Measurements from ENCODE around the gene LILRB3.
"Not testable (repeated sequence)": the region's sequence is repeated elsewhere in the genome, so short reads cannot be mapped to it uniquely, and the experiment has no call there.

Gene LILRB3

GRCh38 chr19:54193011-54193410 lies 29.8 kb downstream of the LILRB3 start:
- DNase-seq, result no peak
- TF ChIP-seq GATA1 (IDR thresholded peaks at IDR 0.05; ENCODE audit: low read depth, low read length), result no peak
- TF ChIP-seq POLR2A (IDR thresholded peaks at IDR 0.05; ENCODE audit: low read length), result no peak

GRCh38 chr19:54191811-54192453 lies 30.9 kb downstream of the LILRB3 start:
- DNase-seq, result no peak
- TF ChIP-seq POLR2A (IDR thresholded peaks at IDR 0.05; ENCODE audit: low read length) (no peak), GATA1 (IDR thresholded peaks at IDR 0.05; ENCODE audit: low read depth, low read length) (no peak)

- peak; percentile 94 to 97 for DNase-seq
- no peak for TF ChIP-seq GATA1 (IDR thresholded peaks at IDR 0.05; ENCODE audit: low read depth, low read length)
- TF ChIP-seq POLR2A (IDR thresholded peaks at IDR 0.05; ENCODE audit: low read length), result peak; percentile 53
These were observed 31.6 kb downstream of the LILRB3 start, which contains the start of gene TSEN34 for GRCh38 chr19:54191011-54191810. Gene TSEN34 (plus strand): TSS chr19:54191308. CDS start chr19:54191365, 57 bp downstream.

- peak; percentile 100 for DNase-seq
- TF ChIP-seq POLR2A (IDR thresholded peaks at IDR 0.05; ENCODE audit: low read length) (peak; percentile 7), GATA1 (IDR thresholded peaks at IDR 0.05; ENCODE audit: low read depth, low read length) (no peak)
These were observed 32.2 kb downstream of the LILRB3 start for GRCh38 chr19:54190503-54191010.

- peak; percentile 100 for DNase-seq
- TF ChIP-seq POLR2A (IDR thresholded peaks at IDR 0.05; ENCODE audit: low read length), result peak; percentile 46
- TF ChIP-seq GATA1 (IDR thresholded peaks at IDR 0.05; ENCODE audit: low read depth, low read length), result no peak
These were observed 32.9 kb downstream of the LILRB3 start for GRCh38 chr19:54189735-54190502.

- DNase-seq, result no peak
- TF ChIP-seq GATA1 (IDR thresholded peaks at IDR 0.05; ENCODE audit: low read depth, low read length), result no peak
- TF ChIP-seq POLR2A (IDR thresholded peaks at IDR 0.05; ENCODE audit: low read length), result no peak
These were observed 33.6 kb downstream of the LILRB3 start, which contains the start of gene MBOAT7 for GRCh38 chr19:54189145-54189734. Gene MBOAT7 (minus strand): TSS chr19:54189580. CDS start chr19:54188508, 1,072 bp downstream.

- peak; percentile 62 to 69 for DNase-seq
- no peak for TF ChIP-seq POLR2A (IDR thresholded peaks at IDR 0.05; ENCODE audit: low read length)
- no peak for TF ChIP-seq GATA1 (IDR thresholded peaks at IDR 0.05; ENCODE audit: low read depth, low read length)
These were observed 34.5 kb downstream of the LILRB3 start for GRCh38 chr19:54188215-54188871.

GRCh38 chr19:54186934-54187381 lies 35.8 kb downstream of the LILRB3 start:
- DNase-seq, result no peak
- TF ChIP-seq POLR2A (IDR thresholded peaks at IDR 0.05; ENCODE audit: low read length) (no peak), GATA1 (IDR thresholded peaks at IDR 0.05; ENCODE audit: low read depth, low read length) (no peak)

GRCh38 chr19:54186351-54186750 lies 36.5 kb downstream of the LILRB3 start:
- TF ChIP-seq POLR2A (IDR thresholded peaks at IDR 0.05; ENCODE audit: low read length), result no peak
- no peak for TF ChIP-seq GATA1 (IDR thresholded peaks at IDR 0.05; ENCODE audit: low read depth, low read length)
- peak in 1 of 2 experiments; percentile 42 for DNase-seq

- TF ChIP-seq GATA1 (IDR thresholded peaks at IDR 0.05; ENCODE audit: low read depth, low read length) (no peak), POLR2A (IDR thresholded peaks at IDR 0.05; ENCODE audit: low read length) (no peak)
- no peak for DNase-seq
These were observed 39.4 kb downstream of the LILRB3 start for GRCh38 chr19:54183431-54183830.

- DNase-seq, result not testable (repeated sequence)
These were observed 40.9 kb downstream of the LILRB3 start for GRCh38 chr19:54181894-54182293.

- TF ChIP-seq GATA1 (IDR thresholded peaks at IDR 0.05; ENCODE audit: low read depth, low read length) (no peak), POLR2A (IDR thresholded peaks at IDR 0.05; ENCODE audit: low read length) (no peak)
- DNase-seq, result no peak
These were observed 42.1 kb downstream of the LILRB3 start for GRCh38 chr19:54180691-54181091.

- TF ChIP-seq GATA1 (IDR thresholded peaks at IDR 0.05; ENCODE audit: low read depth, low read length) (no peak), POLR2A (IDR thresholded peaks at IDR 0.05; ENCODE audit: low read length) (no peak)
- peak; percentile 70 to 77 for DNase-seq
These were observed 42.8 kb downstream of the LILRB3 start for GRCh38 chr19:54179921-54180461.
